Stimulated activated CD8-positive, alpha-beta memory T cell treated with anti-CD3 and anti-CD28 coated beads, Interleukin-7, amount 100 ng/mL, for 1 hour (primary cell): Measurements from ENCODE around the gene CDH18.

Experiments
- DNase-seq, 2 donors: peaks; one replicate each; pipeline ENCODE4 v3.0.0-alpha.2; 2020; ENCODE audit warnings: low read depth in 2 of 2

The CDH18 gene

GRCh38 chr5:19928562-19929421 is 59.2 kb downstream of the CDH18 start:
- DNase-seq, result no peak

GRCh38 chr5:19927919-19928318 is 60.1 kb downstream of the CDH18 start:
- DNase-seq, result no peak

GRCh38 chr5:19927170-19927569 is 60.8 kb downstream of the CDH18 start:
- no peak for DNase-seq

- DNase-seq, result no peak
Measured at GRCh38 chr5:19923742-19924141, 64.3 kb downstream of the CDH18 start.

- DNase-seq, result no peak
Measured at GRCh38 chr5:19920761-19921160, 67.2 kb downstream of the CDH18 start.

- no peak for DNase-seq
Measured at GRCh38 chr5:19918780-19919179, 69.2 kb downstream of the CDH18 start.

GRCh38 chr5:19917588-19918122 is 70.3 kb downstream of the CDH18 start:
- no peak for DNase-seq

- no peak for DNase-seq
Measured at GRCh38 chr5:19910136-19910535, 77.9 kb downstream of the CDH18 start.

- DNase-seq, result no peak
Measured at GRCh38 chr5:19904766-19905165, 83.2 kb downstream of the CDH18 start.

- DNase-seq, result no peak
Measured at GRCh38 chr5:19903611-19904010, 84.4 kb downstream of the CDH18 start.

GRCh38 chr5:19902316-19902934 is 85.6 kb downstream of the CDH18 start:
- no peak for DNase-seq

- no peak for DNase-seq
Measured at GRCh38 chr5:19900269-19900668, 87.7 kb downstream of the CDH18 start.

GRCh38 chr5:19891658-19892057 is 96.3 kb downstream of the CDH18 start:
- DNase-seq, result no peak

GRCh38 chr5:19886123-19886917 is 101.7 kb downstream of the CDH18 start:
- DNase-seq, result no peak

- DNase-seq, result no peak
Measured at GRCh38 chr5:19885040-19885824, 102.8 kb downstream of the CDH18 start.

GRCh38 chr5:19880859-19881436 is 107.1 kb downstream of the CDH18 start:
- no peak for DNase-seq

GRCh38 chr5:19880458-19880857 is 107.5 kb downstream of the CDH18 start:
- no peak for DNase-seq

GRCh38 chr5:19874811-19875210 is 113.2 kb downstream of the CDH18 start:
- no peak for DNase-seq

- no peak for DNase-seq
Measured at GRCh38 chr5:19866090-19866450, 121.9 kb downstream of the CDH18 start.

- DNase-seq, result no peak
Measured at GRCh38 chr5:19865336-19866089, 122.5 kb downstream of the CDH18 start.
